GM18868 (cell line): ENCODE results near the gene DAZAP2.
"Not testable (repeated sequence)": the region's sequence is repeated elsewhere in the genome, so short reads cannot be mapped to it uniquely, and the experiment has no call there.

Source experiments
- ATAC-seq: cut with Tn5 transposase; IDR thresholded peaks from one replicate; pipeline ENCODE4 v1.9.1; 2021; ENCODE audit warnings: mild to moderate bottlenecking, moderate library complexity; ENCODE audit not compliant: unreplicated experiment

Gene DAZAP2

DNA sequence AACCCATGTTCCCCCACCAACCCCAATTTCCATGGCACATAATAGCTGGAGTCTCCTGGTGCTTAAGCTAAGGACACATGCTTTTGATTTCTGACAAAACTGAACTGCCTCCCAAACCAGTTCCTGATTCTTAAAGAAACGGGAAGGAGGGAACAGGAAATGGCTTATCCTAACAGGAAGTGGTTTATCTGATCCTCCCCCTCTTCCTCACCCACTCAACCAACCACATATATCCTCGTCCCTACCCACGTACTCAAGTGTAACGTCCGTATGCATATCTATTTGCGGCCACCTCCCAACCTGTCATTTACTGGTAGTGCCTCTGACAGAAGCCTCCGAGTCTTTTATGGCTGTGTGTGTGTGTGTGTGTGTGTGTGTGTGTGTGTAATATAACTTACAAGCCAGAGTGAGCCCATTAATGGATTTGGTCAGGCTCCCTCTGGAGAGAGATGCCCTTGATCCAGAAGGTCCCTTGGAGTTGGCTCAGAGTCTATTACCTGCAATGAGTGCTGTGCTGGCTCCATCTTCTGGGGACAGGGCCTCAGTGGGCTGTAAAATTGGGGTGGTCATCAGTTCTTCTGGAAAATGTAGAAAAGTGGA, 7.7 kb downstream of the DAZAP2 start:
- no peak for ATAC-seq

DNA sequence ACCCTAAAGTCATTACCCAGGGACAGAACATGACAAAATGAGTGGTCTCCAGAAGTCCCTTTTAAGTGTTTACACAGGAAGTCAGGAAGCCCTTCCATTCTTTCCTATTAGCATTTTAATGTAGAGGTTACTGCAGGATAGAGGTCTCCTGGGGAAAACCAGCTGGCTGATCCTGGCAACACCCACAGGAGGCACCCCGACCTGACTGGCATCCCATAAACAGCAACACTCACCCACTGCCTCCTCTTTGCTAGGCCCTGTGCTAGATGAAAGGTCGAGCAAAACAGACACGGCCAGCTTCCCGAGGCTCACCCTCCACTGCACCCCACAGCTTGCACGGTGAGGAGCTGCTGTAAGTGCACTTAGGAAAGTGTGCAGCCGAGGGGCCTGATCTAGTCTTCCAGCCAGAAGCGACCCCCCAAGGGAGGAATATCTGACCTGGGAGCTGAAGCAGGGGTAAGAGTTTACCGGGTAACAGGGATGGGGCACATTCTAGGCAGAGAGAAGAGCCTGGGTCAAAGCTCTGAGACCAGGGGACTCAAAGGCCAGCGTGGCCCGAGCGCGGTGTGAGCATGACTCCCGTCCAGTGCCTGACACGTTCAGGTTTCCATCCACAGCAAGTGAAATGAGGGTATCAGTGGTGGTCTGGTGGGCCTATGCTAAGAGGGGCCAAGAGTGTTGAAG, 9.0 kb downstream of the DAZAP2 start:
- no peak for ATAC-seq

DNA sequence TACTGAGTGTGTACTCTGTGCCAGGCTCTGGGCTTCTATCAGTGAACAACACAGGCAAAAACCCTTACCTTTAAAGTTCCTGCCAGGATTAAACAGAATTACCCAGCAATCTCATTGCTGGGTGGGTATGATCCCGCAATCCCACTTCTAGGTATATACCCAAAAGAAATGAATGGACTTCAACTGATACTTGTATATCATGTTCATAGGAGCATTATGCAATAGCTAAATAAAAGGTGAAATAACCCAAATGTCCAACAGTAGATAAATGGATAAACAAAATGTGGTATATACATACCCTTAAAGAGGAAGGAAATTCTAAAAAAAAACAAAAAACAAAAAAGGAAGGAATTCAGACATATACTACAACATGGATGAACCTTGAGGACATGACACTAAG, 14.7 kb downstream of the DAZAP2 start:
- no peak for ATAC-seq

DNA sequence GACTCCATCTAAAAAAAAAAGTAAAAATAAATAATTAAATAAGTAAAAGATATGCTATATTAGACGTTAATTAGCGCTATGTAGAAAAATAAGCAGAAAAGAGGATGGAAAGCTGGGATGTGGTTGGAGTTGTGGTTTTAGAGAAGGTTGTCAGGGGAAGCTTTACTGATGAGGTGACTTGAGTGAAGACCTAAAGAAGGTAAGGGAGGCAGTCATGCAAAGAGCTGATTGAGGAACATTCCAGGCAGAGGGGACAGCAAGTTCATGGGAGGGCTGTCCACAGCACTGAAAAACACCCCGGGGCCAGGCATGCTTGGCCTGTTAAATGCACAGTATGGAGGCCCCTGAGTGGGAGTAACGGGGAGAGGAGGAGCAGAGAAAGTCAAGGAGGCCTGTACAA, 15.9 kb downstream of the DAZAP2 start:
- no peak for ATAC-seq

DNA sequence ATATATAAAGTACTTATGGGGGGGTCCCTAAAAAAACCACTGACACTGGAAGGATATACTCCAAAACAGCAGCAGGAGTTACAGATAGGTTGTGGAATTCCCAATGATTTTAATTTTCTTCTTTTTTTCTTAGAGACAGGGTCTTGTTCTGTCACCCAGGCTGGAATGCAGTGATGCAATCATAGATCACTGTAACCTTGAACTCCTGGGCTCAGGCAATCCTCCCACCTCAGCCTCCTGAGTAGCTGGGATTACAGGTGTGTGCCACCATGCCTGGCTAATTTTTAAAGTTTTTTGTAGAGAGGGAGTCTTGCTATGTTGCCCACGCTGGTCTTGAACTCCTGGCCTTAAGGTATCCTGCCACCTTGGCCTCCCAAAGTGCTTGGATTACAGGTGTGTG, 21.0 kb downstream of the DAZAP2 start:
- not testable (repeated sequence) for ATAC-seq

DNA sequence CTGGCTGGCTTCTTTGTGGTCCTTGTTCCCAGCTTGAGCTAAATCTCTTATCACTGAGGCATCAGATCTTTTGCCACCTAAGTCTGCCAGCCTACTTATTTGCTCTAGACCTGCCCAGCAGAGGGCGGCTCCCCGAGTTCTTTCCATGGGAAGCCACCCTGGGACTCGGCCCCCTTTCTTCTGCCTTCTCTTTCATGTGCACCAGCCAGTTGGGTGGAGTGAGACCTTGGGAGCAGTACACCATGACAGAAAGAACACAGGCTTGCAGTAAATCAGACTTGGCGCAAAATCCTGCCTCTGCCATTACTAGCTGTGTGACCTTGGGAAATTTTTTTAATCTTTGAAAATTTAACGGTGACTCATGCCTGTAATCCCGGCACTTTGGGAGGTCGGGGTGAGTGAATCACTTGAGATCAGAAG, 24.1 kb downstream of the DAZAP2 start:
- ATAC-seq: no peak

DNA sequence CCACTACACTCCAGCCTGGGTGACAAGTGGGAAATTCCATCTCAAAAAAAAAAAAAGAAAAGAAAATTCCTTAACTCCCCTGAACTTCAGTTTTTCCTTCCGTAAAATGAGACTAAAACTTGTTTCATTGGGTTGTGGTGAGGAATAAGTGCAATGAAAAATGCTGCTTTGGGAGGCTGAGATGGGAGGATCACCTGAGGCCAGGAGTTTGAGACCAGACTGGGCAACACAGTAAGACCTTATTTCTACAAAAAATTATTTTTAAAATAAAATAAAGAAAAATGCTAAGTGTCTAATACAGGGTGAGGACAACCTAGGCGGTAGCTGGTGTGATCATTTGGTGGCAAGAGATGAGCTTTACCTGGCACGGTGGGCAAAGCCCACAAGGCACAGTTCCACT, 24.7 kb downstream of the DAZAP2 start:
- ATAC-seq: no peak

DNA sequence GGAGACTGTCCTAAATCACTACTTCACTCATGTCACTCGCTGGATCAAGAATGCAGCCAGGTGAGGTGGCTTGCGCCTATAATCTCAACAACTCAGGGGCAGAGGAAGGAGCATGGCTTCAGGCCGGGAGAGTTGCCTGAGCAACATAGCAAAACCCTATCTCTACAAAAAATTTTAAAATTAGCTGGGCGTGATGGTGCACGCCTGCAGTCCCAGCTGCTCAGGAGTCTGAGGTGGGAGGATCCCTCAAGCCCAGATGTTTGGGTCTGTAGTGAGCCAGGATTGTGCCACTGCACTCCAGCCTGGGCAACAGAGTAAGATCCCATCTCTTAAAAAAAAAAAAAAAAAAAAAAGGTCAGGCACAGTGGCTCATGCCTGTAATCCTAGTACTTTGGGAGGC, 25.7 kb downstream of the DAZAP2 start:
- ATAC-seq: no peak

DNA sequence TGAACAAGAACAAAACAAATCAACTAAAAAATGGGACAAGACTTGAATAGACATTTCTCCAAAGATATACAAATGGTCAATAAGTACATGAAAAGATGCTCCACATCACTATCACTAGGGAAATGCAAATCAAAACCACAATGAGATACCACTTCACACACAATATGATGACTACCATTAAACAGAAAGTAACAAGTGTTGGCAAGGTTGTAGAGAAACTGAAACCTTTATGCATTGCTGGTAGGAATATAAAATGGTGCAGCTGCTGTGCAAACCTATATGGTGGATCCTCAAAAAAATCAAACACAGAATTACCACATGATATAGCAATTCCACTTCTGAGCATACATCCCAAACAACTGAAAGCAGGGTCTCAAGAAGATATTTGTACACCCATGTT, 26.4 kb downstream of the DAZAP2 start:
- no peak for ATAC-seq

DNA sequence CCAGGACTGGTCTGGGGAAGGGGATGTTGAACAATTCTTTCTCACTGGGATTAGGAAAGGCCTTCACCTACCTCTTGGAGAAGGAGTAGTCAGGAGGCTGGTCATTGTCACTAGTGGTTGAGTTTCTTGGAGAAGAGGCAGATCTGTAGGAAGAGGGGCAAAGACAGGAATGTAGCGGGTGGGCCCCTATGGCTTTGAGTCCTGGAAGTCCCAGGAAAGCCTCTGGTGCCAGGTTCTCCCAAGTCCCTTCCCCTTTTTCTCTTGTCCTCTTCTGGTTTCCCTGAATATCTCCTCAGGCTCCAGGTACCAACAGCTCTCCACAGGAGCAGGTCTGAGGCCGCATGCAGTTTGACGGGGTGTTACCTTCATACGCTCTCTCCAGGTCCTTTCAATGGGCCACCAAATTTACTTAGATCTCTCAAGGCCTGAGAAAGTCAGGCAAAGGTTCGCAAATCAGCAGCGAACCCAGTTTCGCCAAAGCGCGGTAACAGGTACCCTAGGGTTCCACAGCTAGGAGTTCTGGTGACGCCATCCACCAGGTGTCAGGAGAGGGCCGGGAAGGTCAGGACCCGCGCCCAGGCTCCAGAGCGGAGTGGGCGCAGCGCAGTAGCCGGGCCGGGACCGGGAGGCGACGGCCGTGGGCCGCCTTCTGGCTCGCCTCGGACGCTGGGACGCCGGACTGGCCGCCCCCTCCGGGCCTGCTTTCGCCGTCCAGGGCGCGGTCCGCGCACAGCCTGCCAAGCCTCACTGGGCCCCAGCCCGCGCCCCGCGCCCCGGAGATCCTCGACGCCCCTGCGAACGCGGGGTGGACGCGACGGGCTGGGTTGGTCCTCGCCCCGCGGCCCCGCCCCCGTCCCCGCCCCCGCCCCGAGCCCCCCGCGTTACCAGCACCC, 30.8 kb downstream of the DAZAP2 start:
- no peak for ATAC-seq

DNA sequence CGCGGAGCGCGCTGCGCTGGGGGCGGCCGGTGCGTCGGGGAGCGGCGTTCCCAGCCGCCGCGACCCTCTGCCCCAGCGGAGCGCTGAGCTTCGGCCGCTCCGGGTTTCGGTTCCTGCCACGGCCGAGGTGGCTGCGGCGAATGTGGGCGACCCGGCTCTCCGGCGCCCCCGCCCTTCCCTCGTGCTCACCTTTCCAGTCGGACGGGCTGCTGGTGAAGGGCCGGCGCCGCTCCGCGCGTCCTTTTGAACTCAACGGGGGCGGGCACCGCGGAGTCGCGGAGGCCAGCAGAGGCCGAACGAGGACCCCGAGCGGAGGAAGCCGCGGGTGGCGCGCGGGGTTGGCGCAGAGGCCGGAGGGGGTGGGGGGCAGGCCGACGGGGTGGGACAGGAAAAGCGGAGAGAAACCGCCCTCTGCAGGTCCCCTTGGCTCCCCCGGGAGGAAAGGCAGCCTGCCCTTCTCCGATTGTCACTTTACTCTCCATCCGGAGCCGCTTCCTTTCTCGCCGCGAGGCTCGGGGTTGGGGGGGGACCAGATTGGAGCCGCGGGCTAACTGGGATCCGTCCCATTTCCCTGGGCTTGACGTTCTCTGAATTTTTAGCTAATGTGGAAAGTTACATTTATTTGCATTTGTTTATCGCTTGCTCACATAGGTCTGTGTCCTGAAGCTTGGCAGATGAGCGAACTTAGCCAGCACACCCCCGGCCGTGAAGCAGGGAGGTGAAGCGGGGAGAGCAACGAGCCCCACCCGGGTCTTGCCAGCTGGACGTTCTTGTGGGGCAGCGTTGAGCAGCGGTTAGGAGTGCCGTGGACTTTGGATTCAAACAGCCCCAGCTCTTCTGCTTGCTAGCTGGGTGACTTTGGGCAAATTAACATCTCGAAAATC, 31.7 kb downstream of the DAZAP2 start, which contains the start of gene SMAGP:
Gene SMAGP (minus strand): TSS at position 349 of the 884 bp plus-strand sequence. CDS start 1,137 bp downstream, outside the sequence.
- ATAC-seq: peak; percentile 61

DNA sequence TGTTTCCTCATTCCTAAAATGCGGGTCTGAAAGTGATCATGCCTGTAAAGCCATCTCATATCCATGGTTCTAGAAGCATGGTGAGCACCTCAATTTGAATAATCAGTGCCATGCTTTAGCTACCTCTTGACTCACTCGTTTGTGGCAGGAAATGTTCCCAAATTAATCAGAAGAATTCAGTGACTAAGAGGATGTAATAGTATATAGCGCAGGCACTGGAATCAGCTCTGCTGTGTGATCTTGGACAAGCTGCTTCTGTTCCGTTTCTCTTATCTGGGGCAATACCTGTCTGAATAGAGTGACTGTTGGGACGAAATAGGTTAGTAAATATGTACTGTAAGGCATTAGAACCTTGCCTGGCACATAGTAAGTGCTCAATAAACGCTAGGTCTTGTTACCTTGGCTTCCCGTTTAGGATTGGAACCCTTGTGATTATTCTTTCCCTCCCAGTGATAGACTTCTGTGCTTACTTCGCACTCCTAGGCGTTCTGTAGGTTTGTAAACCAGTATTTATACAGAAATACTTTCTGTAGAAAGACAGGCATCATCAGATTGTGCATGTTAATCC, 32.4 kb downstream of the DAZAP2 start:
- ATAC-seq: no peak

DNA sequence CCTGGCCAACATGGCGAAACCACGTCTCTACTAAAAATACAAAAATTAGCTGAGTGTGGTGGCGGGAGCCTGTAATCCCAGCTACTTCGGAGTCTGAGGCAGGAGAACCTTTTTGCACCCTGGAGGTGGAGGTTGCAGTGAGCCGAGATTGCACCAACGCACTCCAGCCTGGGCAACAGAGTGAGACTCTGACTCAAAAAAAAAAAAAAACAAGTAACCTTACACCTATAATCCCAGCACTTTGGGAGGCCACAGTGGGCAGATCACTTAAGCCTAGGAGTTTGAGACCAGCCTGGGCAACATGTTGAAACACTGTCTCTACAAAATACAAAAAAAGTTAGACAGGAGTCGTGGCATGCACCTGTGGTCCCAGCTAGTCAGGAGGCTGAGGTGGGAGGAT, 34.2 kb downstream of the DAZAP2 start:
- ATAC-seq: not testable (repeated sequence)

DNA sequence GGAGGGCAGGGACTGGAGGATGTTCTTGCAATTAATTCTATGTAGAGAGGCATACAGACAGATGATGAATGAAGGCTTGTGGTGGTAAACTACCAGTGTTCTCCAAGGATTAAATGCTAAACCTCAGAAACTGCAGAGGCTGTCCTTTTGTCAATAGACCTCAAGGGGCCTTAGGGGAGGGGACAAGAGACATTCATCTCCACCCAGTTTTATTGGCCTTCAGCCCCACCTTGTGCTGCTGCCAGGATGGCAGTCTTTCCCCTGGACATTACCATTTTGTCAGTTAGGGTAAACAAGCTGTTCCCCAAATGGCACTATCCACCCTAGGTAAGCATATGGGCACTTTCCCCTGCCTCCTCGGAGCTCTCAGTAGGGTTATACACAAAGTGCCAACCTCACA, 36.5 kb downstream of the DAZAP2 start:
- ATAC-seq: no peak

DNA sequence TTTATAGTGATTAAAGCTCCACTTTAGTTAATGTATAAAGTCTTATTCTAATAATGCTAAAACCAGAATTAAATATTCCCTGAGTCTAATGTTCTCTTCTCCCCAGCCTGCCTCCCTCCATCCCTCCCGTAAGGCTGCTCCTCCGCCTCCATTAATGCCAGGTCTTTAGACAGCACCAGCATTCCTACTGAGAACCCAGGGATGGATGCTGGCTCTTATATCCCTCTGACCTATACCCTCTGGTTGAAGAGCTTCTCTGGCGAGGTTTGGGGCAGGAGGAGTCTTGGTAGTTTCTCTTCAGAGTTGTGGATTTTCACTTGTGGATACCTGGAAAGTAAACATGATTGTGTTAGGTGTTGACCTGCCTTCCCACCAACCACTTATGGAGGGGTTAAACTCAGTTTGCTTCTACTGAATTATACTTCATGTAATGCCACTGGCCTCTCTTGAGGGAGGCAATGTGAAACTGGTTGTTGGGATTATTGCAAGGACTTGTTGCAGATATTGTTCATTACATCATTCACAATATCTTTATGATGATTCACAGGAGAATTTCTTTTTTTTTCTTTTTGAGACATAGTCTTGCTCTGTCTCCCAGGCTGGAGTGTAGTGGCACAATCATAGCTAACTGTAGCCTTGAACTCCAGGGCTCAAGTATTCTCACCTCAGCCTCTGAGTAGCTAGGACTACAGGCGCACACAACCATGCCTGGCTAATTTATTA, 42.7 kb downstream of the DAZAP2 start:
- no peak for ATAC-seq

DNA sequence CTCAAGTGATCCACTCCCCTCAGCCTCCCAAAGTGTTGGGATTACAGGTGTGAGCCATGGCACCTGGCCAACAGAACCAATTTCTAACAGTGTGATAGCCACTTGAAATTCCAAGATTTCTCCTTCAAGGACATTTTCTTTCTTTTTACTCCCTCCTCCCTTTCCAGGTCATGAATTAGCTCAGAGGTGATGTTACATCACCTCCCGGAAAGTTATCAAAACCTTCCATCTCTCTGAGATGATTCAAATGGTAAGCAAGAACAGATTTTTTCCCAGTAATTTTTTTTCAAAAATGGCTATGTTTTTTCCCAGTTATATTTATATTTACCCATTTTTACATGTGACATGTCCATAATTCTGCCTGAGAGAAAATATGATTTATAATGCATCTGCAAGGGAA, 47.2 kb downstream of the DAZAP2 start:
- ATAC-seq: no peak

DNA sequence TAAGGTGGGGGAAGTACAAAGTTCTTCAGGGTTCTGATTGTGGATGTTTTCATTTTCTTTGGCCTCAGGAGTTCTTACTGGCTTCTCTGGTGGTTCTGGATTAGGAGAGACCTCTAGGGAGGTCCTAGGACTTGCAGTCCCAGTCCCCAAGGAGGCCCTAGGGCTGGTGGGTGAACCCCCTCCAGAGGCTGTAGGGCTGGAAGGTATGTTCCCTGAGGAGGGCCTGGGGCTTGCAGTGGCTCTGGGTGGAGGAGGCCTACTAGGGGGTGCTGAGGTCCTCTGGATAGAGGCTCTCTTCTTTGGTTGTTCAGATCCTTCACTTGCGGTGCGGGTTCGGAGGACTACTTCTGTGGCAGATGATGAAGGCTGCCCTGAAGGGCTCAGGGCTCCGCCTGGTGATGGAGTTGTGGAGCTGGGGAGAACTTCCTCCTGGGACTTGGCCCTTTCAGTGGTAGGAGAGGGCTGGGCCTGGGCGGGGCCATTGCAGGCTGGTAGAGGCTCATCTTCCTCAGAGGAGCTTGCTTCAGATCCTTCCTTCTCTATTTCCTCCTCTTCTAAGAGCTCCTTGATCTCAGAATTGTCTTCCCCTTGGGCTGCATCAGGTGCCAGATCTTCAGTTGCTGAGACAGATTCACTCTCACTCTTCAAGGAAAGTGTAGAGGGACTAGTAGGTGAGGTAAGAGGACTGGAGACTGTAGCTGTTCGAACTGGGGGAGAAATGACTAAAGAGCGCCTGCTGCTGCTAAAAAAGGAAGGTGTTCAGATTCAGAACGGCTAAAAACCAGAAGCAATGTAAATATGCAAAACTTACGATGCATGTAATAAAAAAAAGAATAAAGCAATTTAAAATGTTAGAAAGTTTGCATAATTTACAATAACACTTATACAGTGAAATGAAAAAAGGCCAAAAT, 53.2 kb downstream of the DAZAP2 start:
- ATAC-seq: not testable (repeated sequence)
